Measurements from ENCODE around the gene CECR2.

DNA sequence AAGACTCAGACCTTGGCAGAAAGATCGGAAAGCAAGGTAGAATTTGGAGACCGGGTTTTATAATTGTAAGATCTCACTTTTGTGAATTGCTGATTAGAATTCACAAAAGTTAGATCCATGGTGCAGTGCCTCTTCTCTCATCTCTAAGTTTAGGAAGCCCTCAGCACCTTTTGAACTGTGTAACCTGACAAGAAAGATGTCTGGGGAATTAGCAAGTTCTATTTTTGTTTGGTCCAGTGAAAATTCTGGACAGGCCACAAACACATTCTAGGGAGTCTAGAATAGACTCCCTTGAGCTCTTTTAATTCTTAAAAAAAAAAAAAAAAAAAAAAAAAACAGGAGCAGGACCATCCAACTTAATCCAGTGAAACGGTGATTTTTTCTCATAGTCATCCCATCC lies 66.1 kb downstream of the CECR2 start:
- TF ChIP-seq, protein P1, sequence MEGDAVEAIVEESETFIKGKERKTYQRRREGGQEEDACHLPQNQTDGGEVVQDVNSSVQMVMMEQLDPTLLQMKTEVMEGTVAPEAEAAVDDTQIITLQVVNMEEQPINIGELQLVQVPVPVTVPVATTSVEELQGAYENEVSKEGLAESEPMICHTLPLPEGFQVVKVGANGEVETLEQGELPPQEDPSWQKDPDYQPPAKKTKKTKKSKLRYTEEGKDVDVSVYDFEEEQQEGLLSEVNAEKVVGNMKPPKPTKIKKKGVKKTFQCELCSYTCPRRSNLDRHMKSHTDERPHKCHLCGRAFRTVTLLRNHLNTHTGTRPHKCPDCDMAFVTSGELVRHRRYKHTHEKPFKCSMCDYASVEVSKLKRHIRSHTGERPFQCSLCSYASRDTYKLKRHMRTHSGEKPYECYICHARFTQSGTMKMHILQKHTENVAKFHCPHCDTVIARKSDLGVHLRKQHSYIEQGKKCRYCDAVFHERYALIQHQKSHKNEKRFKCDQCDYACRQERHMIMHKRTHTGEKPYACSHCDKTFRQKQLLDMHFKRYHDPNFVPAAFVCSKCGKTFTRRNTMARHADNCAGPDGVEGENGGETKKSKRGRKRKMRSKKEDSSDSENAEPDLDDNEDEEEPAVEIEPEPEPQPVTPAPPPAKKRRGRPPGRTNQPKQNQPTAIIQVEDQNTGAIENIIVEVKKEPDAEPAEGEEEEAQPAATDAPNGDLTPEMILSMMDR (IDR thresholded peaks at IDR 0.05 in 4 of 5, conservative IDR thresholded peaks at IDR 0.05 in 1 of 5), result no peak
- no peak for TF ChIP-seq POLR2A (IDR thresholded peaks at IDR 0.05)

Data from gastrocnemius medialis (tissue), 4 donors.